Measurements from ENCODE around the gene ACTA1.
"Not testable (repeated sequence)": the region's sequence is repeated elsewhere in the genome, so short reads cannot be mapped to it uniquely, and the experiment has no call there.

The ACTA1 gene

DNA sequence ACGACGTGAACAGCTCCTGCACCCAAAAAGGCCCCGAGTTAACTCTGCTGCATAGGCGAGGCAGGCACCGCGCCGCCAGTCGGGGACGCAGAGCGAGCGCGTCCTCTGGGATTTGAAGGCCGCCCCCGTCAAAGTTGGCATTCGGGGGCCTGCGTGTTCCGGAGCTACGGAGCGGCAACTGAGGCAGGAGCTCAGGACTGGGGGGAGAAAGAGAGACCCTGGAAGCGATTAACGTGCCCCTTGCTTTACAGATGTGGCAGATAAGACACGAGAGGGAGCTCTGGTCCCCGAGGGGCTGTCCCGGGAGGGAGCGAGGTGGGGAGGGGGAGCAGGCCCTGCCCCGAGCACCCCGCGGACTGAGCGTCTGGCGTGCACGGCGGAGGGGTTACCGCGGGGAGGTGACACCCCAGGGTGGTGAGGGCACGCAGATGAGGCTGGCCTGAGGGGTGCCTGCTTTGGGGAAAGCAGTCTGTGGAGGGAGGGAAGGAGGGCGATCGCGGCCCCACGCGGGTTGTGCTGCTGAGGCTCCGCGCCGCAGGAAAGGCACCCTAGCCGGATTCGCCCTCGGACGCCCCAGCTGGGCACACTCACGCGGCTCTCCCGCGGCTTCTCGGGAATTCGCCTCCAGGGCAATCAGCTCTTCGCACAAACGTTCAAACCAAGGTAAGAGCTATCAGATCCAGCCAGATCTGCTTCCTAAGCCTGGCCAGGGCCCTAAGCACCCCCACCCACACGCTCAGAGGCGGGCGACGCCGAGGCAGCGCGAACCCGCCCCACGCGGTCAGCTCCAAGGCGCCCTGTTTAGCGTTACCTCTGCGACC, 26.5 kb downstream of the ACTA1 start:
- DNase-seq, result peak in 1 of 2 experiments; percentile 1

DNA sequence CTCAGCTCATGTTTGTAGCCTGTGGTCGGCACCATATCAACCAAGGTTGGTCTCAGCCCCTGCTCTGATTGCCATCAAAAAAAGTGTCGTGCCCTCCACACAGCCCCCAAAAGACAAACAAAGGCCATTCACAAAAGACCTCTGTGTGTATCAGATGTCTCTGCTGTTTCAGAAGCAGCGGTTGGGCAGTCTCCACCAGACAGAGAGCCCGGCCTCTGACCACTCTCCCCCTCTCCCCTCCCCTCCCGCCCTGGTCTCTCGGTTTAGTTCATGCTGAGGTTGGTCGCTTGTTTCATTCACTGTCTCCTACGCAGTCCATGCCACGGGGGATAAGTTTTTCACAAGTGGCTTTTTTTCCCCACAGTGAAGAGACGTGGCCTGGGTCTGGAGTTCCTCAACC, 27.1 kb downstream of the ACTA1 start:
- no peak for DNase-seq

DNA sequence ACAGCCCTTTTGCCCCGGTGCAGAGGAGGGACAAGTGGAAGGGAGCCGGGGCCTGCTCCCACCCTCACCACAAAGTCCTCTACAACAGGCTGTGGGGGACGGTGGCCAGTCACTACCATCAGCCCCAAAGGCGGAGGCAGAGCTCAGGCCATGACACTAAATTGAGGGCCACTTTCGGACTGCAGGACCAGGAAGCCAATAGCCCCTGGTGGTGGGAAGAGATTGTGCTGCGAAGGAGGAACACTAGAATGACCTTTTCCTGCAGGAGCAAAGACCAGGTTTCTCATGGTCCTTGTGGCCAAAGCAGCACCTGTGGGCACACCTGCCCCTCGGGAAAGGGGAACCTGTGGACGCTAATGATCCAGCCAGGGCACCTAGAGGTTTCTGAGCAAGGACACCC, 30.3 kb downstream of the ACTA1 start:
- no peak for DNase-seq

GRCh38 chr1:229402993-229403392, 30.9 kb downstream of the ACTA1 start:
- no peak for DNase-seq

- not testable (repeated sequence) for DNase-seq
These were observed 31.6 kb downstream of the ACTA1 start for GRCh38 chr1:229402329-229402728.

DNA sequence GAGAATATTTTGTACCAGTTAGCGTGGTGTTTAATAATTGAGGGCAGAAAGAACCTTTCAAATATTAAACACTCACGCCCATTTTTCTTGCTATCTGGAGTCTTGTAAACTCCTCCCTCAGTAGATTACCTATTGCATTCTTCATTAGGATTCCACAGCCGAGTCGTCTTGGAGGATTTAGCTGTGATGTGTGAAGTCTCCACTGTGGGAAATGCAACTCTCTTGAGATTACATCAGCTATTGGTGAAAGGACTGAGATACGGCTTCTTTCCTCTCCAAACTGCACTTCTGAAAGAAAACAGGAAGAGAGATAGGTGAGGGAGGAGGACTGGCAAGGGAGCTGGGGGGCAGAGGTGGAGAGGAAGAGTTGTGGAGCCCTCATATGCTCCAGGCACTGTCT, 36.1 kb downstream of the ACTA1 start:
- DNase-seq, result no peak

GRCh38 chr1:229396585-229397206, 37.2 kb downstream of the ACTA1 start:
- DNase-seq, result no peak

DNA sequence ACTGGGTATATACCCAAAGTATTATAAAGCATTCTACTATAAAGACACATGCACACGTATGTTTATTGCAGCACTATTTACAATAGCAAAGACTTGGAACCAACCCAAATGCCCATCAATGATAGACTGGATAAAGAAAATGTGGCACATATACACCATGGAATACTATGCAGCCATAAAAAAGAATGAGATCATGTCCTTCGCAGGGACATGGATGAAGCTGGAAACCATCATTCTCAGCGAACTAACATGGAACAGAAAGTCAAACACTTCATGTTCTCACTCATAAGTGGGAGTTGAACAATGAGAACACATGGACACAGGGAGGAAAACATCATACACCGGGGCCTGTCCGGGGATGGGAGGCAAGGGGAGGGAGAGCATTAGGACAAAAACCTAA, 39.4 kb downstream of the ACTA1 start:
- not testable (repeated sequence) for DNase-seq

GRCh38 chr1:229392936-229393335, 41.0 kb downstream of the ACTA1 start:
- DNase-seq, result no peak

GRCh38 chr1:229390130-229390529, 43.8 kb downstream of the ACTA1 start:
- no peak for DNase-seq

DNA sequence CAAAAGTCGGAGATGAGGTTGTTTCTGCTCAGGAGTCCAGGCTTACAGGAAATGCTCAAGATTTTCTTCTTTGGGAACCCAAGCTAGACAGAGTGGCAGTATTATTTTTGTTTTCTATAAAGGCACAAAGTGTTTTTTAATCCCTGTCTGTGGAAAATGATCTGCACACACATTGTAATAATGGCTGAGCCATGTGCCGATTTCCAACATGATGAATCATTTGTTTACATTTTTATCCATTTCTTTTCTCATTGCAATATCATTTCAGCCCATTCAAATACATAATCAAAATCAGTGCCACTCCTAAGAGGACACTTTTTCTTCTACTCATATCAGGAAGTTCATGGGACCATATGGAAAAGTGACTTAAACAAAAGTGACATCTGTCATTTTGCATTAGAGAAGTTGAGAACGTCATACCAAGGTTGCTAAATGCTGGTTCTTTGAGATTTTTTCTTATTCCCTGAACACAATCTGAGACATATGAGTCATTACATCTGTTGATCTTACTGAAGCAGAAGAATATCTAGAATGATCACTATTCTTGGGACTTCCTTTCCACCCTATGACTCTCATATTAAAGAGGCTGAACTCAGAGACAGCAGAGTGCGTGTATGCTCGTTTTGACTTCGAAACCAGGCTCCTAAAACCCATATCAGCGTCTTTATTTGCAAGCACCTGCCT, 44.9 kb downstream of the ACTA1 start:
- no peak for DNase-seq

DNA sequence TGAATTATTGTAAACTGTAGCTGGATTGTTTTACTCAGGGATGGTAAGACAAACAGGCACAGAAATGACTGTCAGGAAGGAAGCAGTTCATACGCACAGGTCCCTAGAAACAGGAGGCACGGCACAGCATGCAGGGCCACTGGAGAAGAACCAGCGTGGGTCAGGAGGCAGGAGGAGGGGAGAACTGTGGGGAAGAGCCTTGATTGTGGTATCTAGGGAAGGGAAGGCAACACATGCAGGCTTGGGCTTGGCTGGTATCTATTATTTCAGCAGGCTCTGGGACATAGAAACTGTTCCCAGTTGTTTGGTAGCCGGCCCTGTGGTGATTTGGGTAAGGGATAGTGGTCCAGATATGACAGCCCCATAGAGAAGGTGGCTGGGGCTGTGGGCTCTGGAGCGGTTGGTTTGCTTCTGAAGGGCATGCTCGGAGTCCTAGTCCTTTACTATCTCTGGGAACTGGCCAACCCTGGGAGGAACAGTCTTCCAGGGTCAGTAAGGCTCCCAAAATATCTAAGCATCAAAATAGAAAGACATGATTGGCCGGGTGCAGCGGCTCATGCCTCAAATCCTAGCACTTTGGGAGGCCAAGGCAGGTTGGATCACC, 47.9 kb downstream of the ACTA1 start:
- DNase-seq, result no peak

GRCh38 chr1:229384822-229385221, 49.1 kb downstream of the ACTA1 start:
- DNase-seq, result no peak

- DNase-seq, result no peak
These were observed 49.9 kb downstream of the ACTA1 start for GRCh38 chr1:229383961-229384360.

- no peak for DNase-seq
These were observed 50.7 kb downstream of the ACTA1 start for GRCh38 chr1:229383188-229383587.
